ENCODE measurements around the gene NETO1. TPM values are rescaled to one million over a fixed set of nuclear protein-coding genes. Genes with fewer than 3 reads are reported as not detected.
A peak's percentile ranks its signal among the peaks of the same experiment; 100 is the strongest.

Gene NETO1, protein sequence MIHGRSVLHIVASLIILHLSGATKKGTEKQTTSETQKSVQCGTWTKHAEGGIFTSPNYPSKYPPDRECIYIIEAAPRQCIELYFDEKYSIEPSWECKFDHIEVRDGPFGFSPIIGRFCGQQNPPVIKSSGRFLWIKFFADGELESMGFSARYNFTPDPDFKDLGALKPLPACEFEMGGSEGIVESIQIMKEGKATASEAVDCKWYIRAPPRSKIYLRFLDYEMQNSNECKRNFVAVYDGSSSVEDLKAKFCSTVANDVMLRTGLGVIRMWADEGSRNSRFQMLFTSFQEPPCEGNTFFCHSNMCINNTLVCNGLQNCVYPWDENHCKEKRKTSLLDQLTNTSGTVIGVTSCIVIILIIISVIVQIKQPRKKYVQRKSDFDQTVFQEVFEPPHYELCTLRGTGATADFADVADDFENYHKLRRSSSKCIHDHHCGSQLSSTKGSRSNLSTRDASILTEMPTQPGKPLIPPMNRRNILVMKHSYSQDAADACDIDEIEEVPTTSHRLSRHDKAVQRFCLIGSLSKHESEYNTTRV
- total RNA-seq = not detected

DNA sequence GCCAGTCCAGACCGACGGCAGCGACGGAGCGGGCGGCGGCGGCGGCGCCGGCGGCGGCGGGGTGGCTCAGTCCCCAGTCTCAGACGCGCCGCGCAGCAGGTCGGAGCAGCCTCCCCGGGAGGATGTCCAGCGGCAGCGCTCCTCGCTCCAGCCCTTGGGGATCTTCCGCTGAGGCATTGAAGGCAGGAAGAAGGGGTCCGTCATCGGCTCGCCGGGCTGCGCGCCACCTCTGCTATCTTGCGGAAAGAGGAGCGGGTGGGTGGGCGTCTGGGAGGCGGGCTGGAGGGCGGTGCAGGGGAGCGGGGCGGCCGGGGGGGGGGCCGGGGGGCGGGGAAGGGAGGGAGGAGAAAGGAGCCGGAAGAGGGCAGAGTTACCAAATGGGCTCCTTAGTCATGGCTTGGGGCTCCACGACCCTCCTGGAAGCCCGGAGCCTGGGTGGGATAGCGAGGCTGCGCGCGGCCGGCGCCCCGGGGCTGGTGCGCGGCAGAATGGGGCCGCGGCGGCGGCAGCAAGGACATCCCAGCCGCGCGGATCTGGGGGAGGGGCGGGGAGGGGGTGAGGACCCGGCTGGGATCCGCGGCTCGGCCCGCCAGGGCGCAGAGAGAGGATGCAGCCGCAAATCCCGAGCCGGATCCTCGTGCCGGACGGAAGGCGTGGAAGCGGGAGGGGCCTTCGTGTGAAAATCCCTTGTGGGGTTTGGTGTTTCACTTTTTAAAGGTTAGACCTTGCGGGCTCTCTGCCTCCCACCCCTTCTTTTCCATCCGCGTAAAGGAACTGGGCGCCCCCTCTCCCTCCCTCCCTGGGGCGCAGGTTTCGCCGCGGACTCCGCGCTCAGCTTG, at the start of gene NETO1:
TSS of gene NETO1 (minus strand) at position 242 of the 839 bp plus-strand sequence. CDS start 696 bp downstream, outside the sequence.
- peak; percentile 13 for DNase-seq
- CTCF ChIA-PET = no interaction called here
- H3K4me3 Mint-ChIP-seq = no peak within 1 kb of the TSS
- intact Hi-C loops (cut with DNase I, micrococcal nuclease) = loop anchor here in 1 of 2 experiments (5.0 kb wide), 1 partner anchor 326 kb away; the partner anchor contains the start of gene CBLN2
- no peak for ATAC-seq
- H3K27ac Mint-ChIP-seq = no peak within 1 kb of the TSS
- no peaks in the 10 kb centered on the region for H3K9me3 Mint-ChIP-seq (ENCODE audit: low read depth)
- H3K4me1 Mint-ChIP-seq = no peaks in the 10 kb centered on the region
- H3K27me3 Mint-ChIP-seq = peaks cover 34% of the 10 kb centered on the region
- no peaks in the 10 kb centered on the region for H3K36me3 Mint-ChIP-seq (ENCODE audit: low read depth)
- POLR2A ChIA-PET = no interaction called here

DNA sequence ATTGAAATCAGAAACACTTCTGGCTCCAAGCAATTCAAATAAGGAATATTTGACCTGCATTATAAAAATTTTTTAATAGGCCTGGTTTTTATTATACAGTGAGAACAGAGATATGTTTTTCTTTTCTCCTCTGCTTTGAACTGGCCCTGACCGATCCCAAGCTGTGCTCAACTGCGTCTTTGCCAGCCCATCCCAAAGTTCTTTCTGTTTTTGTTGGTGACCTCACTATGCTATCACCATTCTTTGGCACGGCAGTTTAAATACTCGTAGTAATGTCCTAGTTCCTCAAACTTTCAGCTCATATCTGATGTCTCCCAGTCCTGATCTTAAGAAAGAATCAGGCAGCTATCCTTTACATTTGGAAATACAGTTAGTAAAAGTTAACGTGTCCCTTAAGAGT, 42.3 kb upstream of the NETO1 start:
- CTCF ChIA-PET = no interaction called here
- H3K4me3 Mint-ChIP-seq = no peak overlapping the region
- no peaks in the 10 kb centered on the region for H3K9me3 Mint-ChIP-seq (ENCODE audit: low read depth)
- H3K27me3 Mint-ChIP-seq = no peaks in the 10 kb centered on the region
- H3K4me1 Mint-ChIP-seq = no peaks in the 10 kb centered on the region
- no peak overlapping the region for H3K27ac Mint-ChIP-seq
- ATAC-seq (no peak), DNase-seq (no peak)
- POLR2A ChIA-PET = no interaction called here
- intact Hi-C loops (cut with DNase I, micrococcal nuclease) = no loop called here
- H3K36me3 Mint-ChIP-seq (ENCODE audit: low read depth) = no peaks in the 10 kb centered on the region

DNA sequence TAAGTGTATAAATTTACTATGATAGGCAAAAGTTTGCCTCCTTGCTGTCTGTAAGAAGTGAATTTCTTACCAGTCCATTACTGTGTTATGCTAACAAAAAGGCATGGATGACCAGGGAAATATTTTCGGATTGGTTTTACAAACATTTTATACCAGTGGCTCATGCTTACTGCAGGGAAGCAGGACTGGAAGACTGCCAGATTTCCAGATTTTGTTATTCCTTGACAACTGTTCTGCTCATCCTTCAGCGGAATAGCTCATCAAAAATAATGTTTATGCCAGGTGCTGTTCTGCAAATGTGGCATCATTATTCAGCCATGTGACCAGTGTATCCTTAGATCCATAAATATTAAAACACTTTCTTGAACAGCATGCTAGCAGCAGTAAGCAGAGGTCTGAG, 40.4 kb upstream of the NETO1 start:
- intact Hi-C loops (cut with DNase I, micrococcal nuclease) = no loop called here
- H3K4me3 Mint-ChIP-seq = no peak overlapping the region
- no peaks in the 10 kb centered on the region for H3K4me1 Mint-ChIP-seq
- H3K9me3 Mint-ChIP-seq (ENCODE audit: low read depth) = no peaks in the 10 kb centered on the region
- no peaks in the 10 kb centered on the region for H3K36me3 Mint-ChIP-seq (ENCODE audit: low read depth)
- POLR2A ChIA-PET = no interaction called here
- DNase-seq (no peak), ATAC-seq (no peak)
- CTCF ChIA-PET = no interaction called here
- no peaks in the 10 kb centered on the region for H3K27me3 Mint-ChIP-seq
- H3K27ac Mint-ChIP-seq = no peak overlapping the region

DNA sequence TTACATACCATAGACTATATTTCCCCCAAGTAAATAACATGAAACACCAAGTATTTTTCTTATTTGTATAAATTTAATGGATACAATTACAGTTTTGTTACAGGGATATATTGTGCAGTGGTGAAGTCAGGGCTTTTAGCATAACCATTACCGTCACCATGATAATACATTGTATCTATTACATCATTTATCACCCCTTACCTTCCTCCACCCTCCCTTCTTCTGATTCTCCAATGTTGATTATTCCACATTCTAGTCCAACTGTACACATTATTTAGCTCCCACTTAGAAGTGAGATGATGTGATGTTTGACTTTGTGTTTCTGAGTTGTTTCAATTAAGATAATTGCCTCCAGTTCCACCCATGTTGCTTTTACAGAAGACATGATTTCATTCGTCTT, 35.2 kb upstream of the NETO1 start:
- no peaks in the 10 kb centered on the region for H3K4me1 Mint-ChIP-seq
- H3K4me3 Mint-ChIP-seq = no peak overlapping the region
- no peak overlapping the region for H3K27ac Mint-ChIP-seq
- ChIA-PET POLR2A (no interaction called here), CTCF (no interaction called here)
- intact Hi-C loops (cut with DNase I, micrococcal nuclease) = no loop called here
- no peak for DNase-seq
- H3K27me3 Mint-ChIP-seq = no peaks in the 10 kb centered on the region
- peaks cover 2% of the 10 kb centered on the region for H3K9me3 Mint-ChIP-seq (ENCODE audit: low read depth)
- H3K36me3 Mint-ChIP-seq (ENCODE audit: low read depth) = no peaks in the 10 kb centered on the region
- ATAC-seq = no peak

DNA sequence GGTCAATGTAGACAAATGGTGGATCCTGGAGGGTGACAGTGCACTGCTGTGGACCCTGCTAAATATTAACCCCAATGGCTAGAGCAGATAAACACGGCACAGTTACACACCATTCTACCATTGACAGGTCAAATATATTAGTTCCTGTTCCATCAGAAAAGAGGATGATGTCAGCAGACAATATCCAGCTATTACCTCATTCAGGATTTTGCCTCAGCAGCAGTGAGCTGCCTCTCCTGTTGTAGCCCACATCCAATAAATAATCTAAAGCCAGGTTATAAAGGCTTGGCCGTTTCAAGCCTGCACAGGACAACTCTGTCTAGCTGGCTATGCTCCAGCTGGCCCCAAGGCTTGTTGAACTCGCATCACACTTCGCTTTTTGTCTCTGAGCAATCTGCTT, 31.6 kb upstream of the NETO1 start:
- ATAC-seq (no peak), DNase-seq (no peak)
- CTCF ChIA-PET = no interaction called here
- Mint-ChIP-seq H3K36me3 (ENCODE audit: low read depth) (no peaks in the 10 kb centered on the region), H3K4me1 (peaks cover 2% of the 10 kb centered on the region), H3K4me3 (no peak overlapping the region), H3K9me3 (ENCODE audit: low read depth) (peaks cover 2% of the 10 kb centered on the region), H3K27me3 (no peaks in the 10 kb centered on the region), H3K27ac (no peak overlapping the region)
- POLR2A ChIA-PET = no interaction called here
- intact Hi-C loops (cut with DNase I, micrococcal nuclease) = no loop called here

DNA sequence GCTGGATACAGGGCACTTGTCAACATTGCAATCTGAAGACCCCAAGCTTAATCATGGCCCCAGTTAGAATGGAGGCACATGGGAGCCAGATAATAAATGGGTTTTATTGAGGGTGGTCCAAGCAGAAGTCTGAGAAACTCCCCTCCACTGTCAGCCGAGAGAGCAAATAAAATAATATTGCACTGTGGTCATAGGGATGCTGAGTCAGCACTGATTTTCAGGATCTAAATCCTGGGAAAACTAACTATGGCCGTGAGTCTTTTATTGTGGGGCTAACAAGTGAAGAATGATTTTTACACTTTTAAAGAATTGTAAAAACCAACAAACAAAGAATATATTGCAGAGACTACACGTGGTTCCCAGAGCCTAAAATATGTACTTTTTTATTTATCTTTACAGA, 31.1 kb upstream of the NETO1 start:
- intact Hi-C loops (cut with DNase I, micrococcal nuclease) = no loop called here
- Mint-ChIP-seq H3K4me1 (peaks cover 2% of the 10 kb centered on the region), H3K27ac (no peak overlapping the region), H3K36me3 (ENCODE audit: low read depth) (no peaks in the 10 kb centered on the region), H3K9me3 (ENCODE audit: low read depth) (peaks cover 2% of the 10 kb centered on the region), H3K27me3 (no peaks in the 10 kb centered on the region), H3K4me3 (no peak overlapping the region)
- POLR2A ChIA-PET = no interaction called here
- DNase-seq (no peak), ATAC-seq (no peak)
- CTCF ChIA-PET = no interaction called here

DNA sequence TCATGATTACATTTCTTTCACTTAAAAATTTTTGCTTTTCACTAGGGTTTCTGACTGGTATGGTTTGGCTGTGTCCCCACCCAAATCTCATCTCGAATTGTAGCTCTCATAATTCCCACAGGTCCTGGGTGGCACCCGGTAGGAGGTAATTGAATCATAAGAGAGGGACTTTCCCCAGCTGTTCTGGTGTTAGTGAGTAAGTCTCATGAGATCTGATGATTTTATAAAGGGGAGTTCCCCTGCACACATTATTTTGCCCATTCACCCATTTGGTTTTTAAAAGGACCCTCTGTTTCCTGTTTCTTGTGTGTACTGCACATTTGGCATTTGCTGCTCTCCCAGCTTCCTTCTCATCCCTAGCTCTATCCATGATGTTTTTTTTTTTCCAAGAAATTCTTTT, 27.8 kb upstream of the NETO1 start:
- H3K4me1 Mint-ChIP-seq = peaks cover 2% of the 10 kb centered on the region
- no peaks in the 10 kb centered on the region for H3K27me3 Mint-ChIP-seq
- ATAC-seq (peak; percentile 70), DNase-seq (peak; percentile 8)
- no peak overlapping the region for H3K27ac Mint-ChIP-seq
- H3K4me3 Mint-ChIP-seq = no peak overlapping the region
- H3K9me3 Mint-ChIP-seq (ENCODE audit: low read depth) = no peaks in the 10 kb centered on the region
- H3K36me3 Mint-ChIP-seq (ENCODE audit: low read depth) = no peaks in the 10 kb centered on the region
- intact Hi-C loops (cut with DNase I, micrococcal nuclease) = no loop called here
- POLR2A ChIA-PET = no interaction called here
- CTCF ChIA-PET = no interaction called here

DNA sequence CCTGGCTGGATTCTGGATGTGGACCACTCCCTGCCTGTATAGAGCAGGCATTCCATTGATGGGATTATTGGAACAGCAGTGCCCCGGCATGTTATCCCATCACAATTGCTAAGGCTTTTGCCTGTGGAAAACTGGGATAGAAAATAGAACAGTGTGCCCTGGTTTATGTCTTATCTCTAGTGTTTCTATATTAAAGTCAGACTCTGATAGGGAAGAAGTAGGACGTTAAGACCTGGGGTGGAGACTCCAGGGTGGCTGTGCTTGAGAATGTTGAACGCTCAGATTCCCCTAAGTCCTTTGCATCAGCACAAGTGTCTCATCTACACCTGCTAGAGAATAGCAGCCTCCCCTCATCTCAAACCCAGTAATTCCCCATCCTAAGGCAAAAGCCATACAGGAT, 10.8 kb upstream of the NETO1 start:
- ChIA-PET POLR2A (no interaction called here), CTCF (no interaction called here)
- intact Hi-C loops (cut with DNase I, micrococcal nuclease) = no loop called here
- DNase-seq = no peak
- Mint-ChIP-seq H3K4me3 (no peak overlapping the region), H3K27me3 (no peaks in the 10 kb centered on the region), H3K9me3 (ENCODE audit: low read depth) (no peaks in the 10 kb centered on the region), H3K27ac (no peak overlapping the region), H3K36me3 (ENCODE audit: low read depth) (no peaks in the 10 kb centered on the region), H3K4me1 (no peaks in the 10 kb centered on the region)
- no peak for ATAC-seq

DNA sequence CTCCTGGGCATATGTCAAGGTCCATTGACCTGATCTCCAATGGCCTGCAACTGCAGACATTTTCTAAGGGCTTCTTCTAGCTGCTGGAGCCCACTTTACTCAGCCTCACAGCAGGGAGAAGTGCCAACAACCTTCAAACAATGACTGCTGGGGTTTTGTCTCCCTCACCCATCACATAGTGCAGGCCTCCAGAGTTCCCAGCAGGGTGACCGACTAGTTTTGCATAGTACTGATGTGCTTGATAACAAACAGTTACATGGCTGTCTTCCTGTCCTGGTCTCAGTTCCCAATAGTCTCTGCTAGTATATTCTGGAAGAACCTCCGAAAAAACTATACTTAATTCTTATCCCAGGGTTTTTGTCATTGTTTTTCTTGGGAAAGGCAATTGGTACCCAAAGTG, 10.4 kb upstream of the NETO1 start:
- Mint-ChIP-seq H3K4me1 (no peaks in the 10 kb centered on the region), H3K9me3 (ENCODE audit: low read depth) (no peaks in the 10 kb centered on the region), H3K36me3 (ENCODE audit: low read depth) (no peaks in the 10 kb centered on the region), H3K27me3 (no peaks in the 10 kb centered on the region), H3K4me3 (no peak overlapping the region), H3K27ac (no peak overlapping the region)
- ChIA-PET CTCF (no interaction called here), POLR2A (no interaction called here)
- DNase-seq (no peak), ATAC-seq (no peak)
- intact Hi-C loops (cut with DNase I, micrococcal nuclease) = no loop called here

DNA sequence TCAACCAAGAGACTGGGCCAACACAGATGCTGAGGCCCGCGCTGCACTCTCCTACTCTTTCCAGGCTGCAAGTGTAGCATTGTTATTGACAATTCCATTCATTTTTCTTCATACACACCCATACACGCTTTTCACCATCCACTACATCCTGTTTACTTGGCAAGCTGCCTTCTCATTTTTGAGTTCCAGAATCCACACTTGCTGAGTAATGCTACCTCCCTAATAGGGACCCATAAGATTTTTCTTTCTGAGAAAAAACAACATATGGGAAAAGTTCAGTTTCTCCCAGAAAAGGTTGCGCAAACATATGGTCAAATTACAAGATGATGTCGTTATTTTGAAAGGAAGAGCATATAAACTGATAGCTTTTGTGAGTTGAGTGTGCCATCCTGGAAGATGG, 3.3 kb upstream of the NETO1 start:
- CTCF ChIA-PET = no interaction called here
- H3K27ac Mint-ChIP-seq = no peak overlapping the region
- no peaks in the 10 kb centered on the region for H3K4me1 Mint-ChIP-seq
- no peaks in the 10 kb centered on the region for H3K36me3 Mint-ChIP-seq (ENCODE audit: low read depth)
- H3K27me3 Mint-ChIP-seq = peaks cover 28% of the 10 kb centered on the region
- no peak overlapping the region for H3K4me3 Mint-ChIP-seq
- no peaks in the 10 kb centered on the region for H3K9me3 Mint-ChIP-seq (ENCODE audit: low read depth)
- intact Hi-C loops (cut with DNase I, micrococcal nuclease) = no loop called here
- no peak for DNase-seq
- POLR2A ChIA-PET = no interaction called here
- no peak for ATAC-seq

DNA sequence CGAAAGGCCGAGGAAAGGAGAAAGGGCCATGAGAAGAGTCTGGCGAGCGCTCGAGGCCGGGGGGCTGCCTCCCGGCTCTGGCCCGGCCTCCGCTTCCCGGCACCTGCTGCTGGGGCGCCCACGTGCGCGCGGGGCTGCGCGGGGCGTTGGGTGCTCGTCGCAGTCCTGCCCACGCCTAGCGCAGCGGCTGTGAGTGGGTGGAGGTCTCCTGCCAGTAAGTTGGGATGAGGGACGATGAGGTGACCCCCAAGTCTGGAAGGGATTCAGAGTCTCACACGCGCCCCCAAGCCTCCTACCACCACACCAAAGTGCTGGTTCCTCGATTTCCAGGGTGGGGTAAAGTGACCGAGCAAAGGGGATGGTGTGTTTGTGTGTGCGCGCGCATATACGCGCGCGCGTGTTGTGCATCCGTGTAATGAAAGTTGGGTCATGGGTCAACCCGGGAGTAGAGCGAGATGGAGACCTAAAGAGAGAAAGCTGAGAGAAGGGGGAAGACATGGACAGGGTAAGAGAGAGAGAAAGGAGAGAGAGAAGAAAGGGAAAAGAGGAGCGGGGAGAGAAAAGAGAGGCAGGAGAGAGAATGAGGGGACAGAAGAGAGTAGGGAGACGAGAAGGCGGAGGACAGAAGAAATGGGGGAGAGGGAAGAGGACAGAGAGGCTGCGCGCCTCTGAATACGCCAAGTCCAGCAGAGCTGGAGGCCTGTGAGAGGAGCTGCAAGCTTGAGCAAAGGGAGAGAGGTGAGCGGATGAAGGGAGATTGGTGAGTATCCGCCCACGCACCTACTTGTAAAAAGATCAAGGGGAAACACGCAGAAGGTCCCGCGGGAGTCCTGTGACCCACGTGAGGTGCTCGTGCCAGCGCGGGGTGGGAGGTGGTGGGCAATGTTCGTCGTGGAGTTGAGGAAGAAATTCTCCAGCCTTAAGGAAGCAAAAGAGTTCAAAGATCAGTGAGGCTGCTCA, 1.7 kb upstream of the NETO1 start:
- DNase-seq (peak; percentile 6), ATAC-seq (no peak)
- ChIA-PET POLR2A (no interaction called here), CTCF (no interaction called here)
- Mint-ChIP-seq H3K36me3 (ENCODE audit: low read depth) (no peaks in the 10 kb centered on the region), H3K4me3 (no peak overlapping the region), H3K27ac (no peak overlapping the region), H3K4me1 (no peaks in the 10 kb centered on the region), H3K27me3 (peaks cover 34% of the 10 kb centered on the region), H3K9me3 (ENCODE audit: low read depth) (no peaks in the 10 kb centered on the region)
- intact Hi-C loops (cut with DNase I, micrococcal nuclease) = loop anchor here in 1 of 2 experiments (5.0 kb wide), 1 partner anchor 327 kb away; the partner anchor contains the start of gene CBLN2
